ENCODE data around the gene C1QTNF9. TPM values are rescaled to one million over a fixed set of nuclear protein-coding genes. Genes with fewer than 3 reads are reported as not detected.

Gene C1QTNF9
- polyA plus RNA-seq, 1 donor (not counting 4 experiments of a cell fraction or from before 2014, with no cell fraction given), result not detected

GRCh38 chr13:24308068-24308445, 1.3 kb upstream of the C1QTNF9 start:
- Histone ChIP-seq H4K20me1 (ENCODE audit: control insufficient read depth, extremely low read depth, insufficient read depth, low read length) (no peaks in the 10 kb centered on the region), H3K4me3 (ENCODE audit: control insufficient read depth in 2 of 3, extremely low read depth in 1 of 3, insufficient read depth in 2 of 3, low read depth in 1 of 3, low read length in 3 of 3) (no peak overlapping the region), H2AFZ (ENCODE audit: control insufficient read depth, low read length) (no peak overlapping the region), H3K79me2 (ENCODE audit: control insufficient read depth, insufficient read depth, low read length) (no peaks in the 10 kb centered on the region), H3K9ac (ENCODE audit: control insufficient read depth, extremely low read depth, insufficient read depth, low read length) (no peak overlapping the region), H3K36me3 (ENCODE audit: control insufficient read depth in 2 of 2, extremely low read depth in 1 of 2, insufficient read depth in 2 of 2, low read length in 2 of 2) (no peaks in the 10 kb centered on the region), H3K9me1 (ENCODE audit: control insufficient read depth, extremely low read depth, insufficient read depth, low read length) (no peaks in the 10 kb centered on the region), H3K9me3 (ENCODE audit: control insufficient read depth, low read depth, low read length) (no peaks in the 10 kb centered on the region), H3K4me1 (ENCODE audit: control insufficient read depth, extremely low read depth, insufficient read depth, low read length) (no peaks in the 10 kb centered on the region), H3K27ac (ENCODE audit: control insufficient read depth, insufficient read depth, low read length) (no peak overlapping the region), H3K4me2 (ENCODE audit: control insufficient read depth, extremely low read depth, insufficient read depth, low read depth, low read length) (no peak overlapping the region), H3K27me3 (ENCODE audit: control insufficient read depth, extremely low read depth, insufficient read depth, low read length) (no peaks in the 10 kb centered on the region)
- TF ChIP-seq CTCF (optimal IDR thresholded peaks at IDR 0.05 in 1 of 3, IDR thresholded peaks at IDR 0.05 in 1 of 3, conservative IDR thresholded peaks at IDR 0.05 in 1 of 3; ENCODE audit: extremely low read depth in 1 of 3, insufficient read depth in 2 of 3, low read length in 3 of 3) (no peak), EZH2 (IDR thresholded peaks at IDR 0.05; ENCODE audit: low read length) (no peak)
- FAIRE-seq (no peak), DNase-seq (ENCODE audit: low read depth, low spot score) (no peak)
- dilution Hi-C loops (cut with MboI; ENCODE audit: extremely low pct_ligation_motif_present, low sequenced_read_pairs), result no loop called here

GRCh38 chr13:24308488-24309020, 826 bp upstream of the C1QTNF9 start:
- no peak for DNase-seq (ENCODE audit: low read depth, low spot score)
- Histone ChIP-seq H3K36me3 (ENCODE audit: control insufficient read depth in 2 of 2, extremely low read depth in 1 of 2, insufficient read depth in 2 of 2, low read length in 2 of 2) (no peaks in the 10 kb centered on the region), H3K9me3 (ENCODE audit: control insufficient read depth, low read depth, low read length) (no peaks in the 10 kb centered on the region), H2AFZ (ENCODE audit: control insufficient read depth, low read length) (no peak overlapping the region), H3K4me2 (ENCODE audit: control insufficient read depth, extremely low read depth, insufficient read depth, low read depth, low read length) (no peak overlapping the region), H3K79me2 (ENCODE audit: control insufficient read depth, insufficient read depth, low read length) (no peaks in the 10 kb centered on the region), H3K9me1 (ENCODE audit: control insufficient read depth, extremely low read depth, insufficient read depth, low read length) (no peaks in the 10 kb centered on the region), H4K20me1 (ENCODE audit: control insufficient read depth, extremely low read depth, insufficient read depth, low read length) (no peaks in the 10 kb centered on the region), H3K4me1 (ENCODE audit: control insufficient read depth, extremely low read depth, insufficient read depth, low read length) (no peaks in the 10 kb centered on the region), H3K9ac (ENCODE audit: control insufficient read depth, extremely low read depth, insufficient read depth, low read length) (no peak overlapping the region), H3K27me3 (ENCODE audit: control insufficient read depth, extremely low read depth, insufficient read depth, low read length) (no peaks in the 10 kb centered on the region), H3K4me3 (ENCODE audit: control insufficient read depth in 2 of 3, extremely low read depth in 1 of 3, insufficient read depth in 2 of 3, low read depth in 1 of 3, low read length in 3 of 3) (no peak overlapping the region), H3K27ac (ENCODE audit: control insufficient read depth, insufficient read depth, low read length) (no peak overlapping the region)
- no peak for FAIRE-seq
- no peak for TF ChIP-seq CTCF (optimal IDR thresholded peaks at IDR 0.05 in 1 of 3, IDR thresholded peaks at IDR 0.05 in 1 of 3, conservative IDR thresholded peaks at IDR 0.05 in 1 of 3; ENCODE audit: extremely low read depth in 1 of 3, insufficient read depth in 2 of 3, low read length in 3 of 3)
- TF ChIP-seq EZH2 (IDR thresholded peaks at IDR 0.05; ENCODE audit: low read length), result no peak
- dilution Hi-C loops (cut with MboI; ENCODE audit: extremely low pct_ligation_motif_present, low sequenced_read_pairs), result no loop called here
